GM21825 (cell line): ENCODE measurements around the gene NPHS2.

Source experiments
- ATAC-seq: cut with Tn5 transposase; IDR thresholded peaks from one replicate; pipeline ENCODE4 v1.9.1; 2021; ENCODE audit warnings: mild to moderate bottlenecking, moderate library complexity; ENCODE audit not compliant: unreplicated experiment

The NPHS2 gene

GRCh38 chr1:179575497-179576314 lies at the start of gene NPHS2:
Gene NPHS2, minus strand, starts transcription at chr1:179575948. Its CDS starts 84 bp downstream, at chr1:179575864.
- no peak for ATAC-seq

- ATAC-seq = no peak
Measured at GRCh38 chr1:179612361-179612760, 36.6 kb upstream of the NPHS2 start.

DNA sequence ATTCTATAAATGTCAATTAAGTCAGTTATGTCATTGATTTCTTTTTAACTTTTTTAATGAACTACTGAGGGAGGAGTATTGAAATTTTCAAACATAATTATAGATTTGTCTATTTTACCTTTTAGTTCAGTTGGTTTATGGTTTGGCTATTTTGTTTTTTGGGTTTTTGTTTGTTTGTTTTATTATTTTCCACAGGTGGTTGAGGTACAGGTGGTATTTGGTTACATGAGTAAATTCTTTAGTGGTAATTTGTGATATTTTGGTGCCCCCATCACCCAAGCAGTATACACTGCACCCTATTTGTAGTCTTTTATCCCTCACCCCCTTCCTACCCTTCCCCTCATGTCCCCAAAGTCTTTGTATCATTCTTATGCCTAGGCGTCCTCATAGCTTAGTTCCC lies 25.3 kb upstream of the NPHS2 start:
- ATAC-seq = no peak

- ATAC-seq = no peak
Measured at GRCh38 chr1:179599623-179600249, 24.0 kb upstream of the NPHS2 start.

DNA sequence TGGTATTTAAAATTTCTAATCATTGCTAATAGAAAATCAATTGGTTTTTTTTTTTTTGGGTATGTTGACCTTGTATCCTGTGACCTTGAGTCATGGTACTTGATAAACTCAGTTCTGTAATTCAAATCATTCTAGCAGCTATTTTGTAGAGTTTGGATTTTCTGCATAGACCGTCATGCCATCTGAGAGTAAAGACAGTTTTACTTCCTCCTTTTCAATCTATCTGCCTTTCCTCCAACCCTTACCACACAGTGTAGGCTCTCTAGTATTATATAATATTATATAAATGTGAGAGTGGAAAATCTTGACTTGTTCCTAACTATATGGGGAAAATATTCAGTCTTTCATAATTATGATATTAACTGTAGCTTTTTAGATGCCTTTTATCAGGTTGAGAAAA lies 22.9 kb upstream of the NPHS2 start:
- no peak for ATAC-seq

GRCh38 chr1:179591592-179592580 lies 16.1 kb upstream of the NPHS2 start, which contains the start of gene TDRD5:
Gene TDRD5, plus strand, starts transcription at chr1:179591832. Its CDS starts 784 bp downstream, at chr1:179592616.
- no peak for ATAC-seq

DNA sequence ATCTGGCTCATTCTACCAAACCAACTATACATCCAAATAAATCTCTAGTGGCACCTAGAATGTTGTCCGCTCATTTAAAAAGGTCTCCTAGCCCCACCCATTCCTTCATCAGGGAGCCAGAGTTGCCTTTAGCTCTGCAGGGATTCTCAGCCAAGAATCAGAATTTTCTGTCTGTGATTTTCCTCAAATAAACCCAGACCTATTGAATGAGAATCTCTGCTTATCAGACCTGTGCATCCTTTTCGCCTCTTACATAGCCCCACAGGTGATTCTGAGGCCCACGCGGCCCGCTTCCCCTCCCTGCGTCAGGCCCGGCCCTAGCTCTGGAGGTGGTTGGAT lies 15.5 kb upstream of the NPHS2 start:
- no peak for ATAC-seq

DNA sequence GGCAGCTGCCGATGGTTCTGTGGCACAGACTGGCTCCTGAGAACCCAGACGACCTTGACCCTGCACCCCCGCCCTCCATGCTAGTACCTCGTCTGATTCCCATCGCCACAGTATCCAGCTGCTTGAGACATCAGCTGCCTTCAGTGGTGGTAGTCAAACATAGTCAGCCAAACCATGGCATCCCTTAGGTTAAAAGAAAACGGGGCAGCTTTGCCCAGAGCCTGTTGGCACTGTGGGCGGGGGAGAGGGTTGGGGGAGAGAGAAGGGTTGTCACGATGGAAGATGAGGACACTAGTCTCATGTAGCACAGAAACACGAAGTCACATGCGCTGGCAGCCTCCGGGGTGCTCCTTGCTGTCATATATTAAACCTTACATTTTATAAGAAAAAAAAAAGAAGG lies 14.9 kb upstream of the NPHS2 start:
- no peak for ATAC-seq

- ATAC-seq = no peak
Measured at GRCh38 chr1:179589509-179589908, 13.8 kb upstream of the NPHS2 start.

DNA sequence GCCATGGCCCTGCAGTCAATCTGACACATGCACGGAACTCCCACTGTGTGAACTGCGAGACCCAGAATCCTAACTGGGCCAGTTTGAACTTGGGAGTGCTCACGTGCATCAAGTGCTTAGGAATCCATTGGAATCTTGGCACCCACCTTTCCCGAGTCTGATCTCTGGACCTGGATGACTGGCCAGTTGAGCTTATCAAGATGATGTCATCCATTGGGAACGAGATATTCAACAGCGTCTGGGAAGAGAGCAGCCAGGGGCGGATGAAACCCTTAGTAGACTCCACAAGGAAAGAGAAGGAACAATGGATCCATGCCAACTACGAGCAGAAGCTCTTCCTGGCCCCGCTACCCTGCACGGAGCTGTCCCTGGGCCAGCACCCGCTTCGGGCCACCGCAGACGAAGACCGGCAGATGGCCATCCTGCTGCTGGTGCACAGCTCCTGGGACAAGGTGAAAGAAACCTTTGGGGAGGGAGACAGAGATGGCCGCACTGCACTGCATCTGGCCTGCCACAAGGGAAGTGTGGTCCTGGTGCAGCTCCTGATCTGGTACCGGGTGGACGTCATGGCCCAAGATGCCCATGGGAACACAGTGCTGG lies 12.8 kb upstream of the NPHS2 start:
- ATAC-seq = no peak

- ATAC-seq = no peak
Measured at GRCh38 chr1:179587336-179587735, 11.6 kb upstream of the NPHS2 start.

DNA sequence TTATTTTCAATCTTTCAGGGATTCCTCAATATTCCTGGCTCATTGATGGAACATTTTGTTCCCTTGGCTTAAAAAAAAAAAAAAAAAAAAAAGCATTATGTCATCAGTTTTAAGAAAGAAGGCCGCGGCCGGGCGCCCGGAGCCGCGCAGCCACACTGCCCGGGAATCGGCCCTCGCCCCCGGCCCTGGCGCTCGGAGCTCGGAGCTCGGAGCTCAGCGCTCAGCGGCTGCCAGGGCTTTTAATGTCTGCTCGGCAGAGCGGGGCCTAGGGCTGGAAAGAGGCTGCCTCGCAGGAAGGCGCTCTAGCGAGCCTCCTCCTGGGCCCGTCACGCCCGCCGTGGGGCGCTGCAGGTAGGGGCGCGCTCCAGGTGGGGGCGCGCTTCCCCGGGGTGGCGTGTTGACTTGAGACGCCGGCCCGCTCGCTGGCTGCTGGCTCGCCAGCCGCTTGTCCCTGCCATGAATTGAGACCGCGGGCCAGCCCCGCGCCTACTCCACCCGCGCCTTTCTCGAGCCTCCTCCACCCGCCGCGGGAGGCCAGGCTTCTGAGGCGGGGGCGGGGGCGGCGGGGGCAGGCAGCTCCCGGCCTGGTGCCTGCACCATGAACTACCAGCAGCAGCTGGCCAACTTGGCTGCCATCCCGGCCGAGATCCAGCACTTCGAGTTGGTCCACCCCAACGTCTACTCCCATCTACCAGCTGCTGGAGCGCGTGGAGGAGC lies 10.5 kb upstream of the NPHS2 start:
- no peak for ATAC-seq

GRCh38 chr1:179583771-179584320 lies 8.1 kb upstream of the NPHS2 start:
- ATAC-seq = no peak

DNA sequence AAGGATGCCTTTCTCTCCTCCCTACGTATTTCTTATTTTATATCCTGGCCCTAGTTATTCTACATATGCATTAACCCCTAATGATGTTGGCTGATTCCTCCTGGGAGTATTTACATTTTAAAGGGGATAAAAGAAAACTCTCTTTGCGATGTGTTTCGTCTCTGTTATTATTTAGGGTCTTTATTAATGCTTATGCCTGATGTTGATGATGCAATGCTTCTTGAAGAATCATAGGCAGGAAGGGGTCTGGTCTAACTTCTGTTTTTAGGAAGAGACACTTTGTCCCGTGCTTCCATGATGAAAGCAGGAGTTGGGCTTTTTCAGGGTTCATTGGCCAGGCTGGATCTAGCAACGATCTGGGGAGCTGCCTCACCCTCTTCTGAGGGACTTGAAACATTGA lies 761 bp upstream of the NPHS2 start:
- no peak for ATAC-seq

- ATAC-seq = no peak
Measured at GRCh38 chr1:179558078-179558477, 17.7 kb downstream of the NPHS2 start.

- no peak for ATAC-seq
Measured at GRCh38 chr1:179554427-179554826, 21.3 kb downstream of the NPHS2 start.

DNA sequence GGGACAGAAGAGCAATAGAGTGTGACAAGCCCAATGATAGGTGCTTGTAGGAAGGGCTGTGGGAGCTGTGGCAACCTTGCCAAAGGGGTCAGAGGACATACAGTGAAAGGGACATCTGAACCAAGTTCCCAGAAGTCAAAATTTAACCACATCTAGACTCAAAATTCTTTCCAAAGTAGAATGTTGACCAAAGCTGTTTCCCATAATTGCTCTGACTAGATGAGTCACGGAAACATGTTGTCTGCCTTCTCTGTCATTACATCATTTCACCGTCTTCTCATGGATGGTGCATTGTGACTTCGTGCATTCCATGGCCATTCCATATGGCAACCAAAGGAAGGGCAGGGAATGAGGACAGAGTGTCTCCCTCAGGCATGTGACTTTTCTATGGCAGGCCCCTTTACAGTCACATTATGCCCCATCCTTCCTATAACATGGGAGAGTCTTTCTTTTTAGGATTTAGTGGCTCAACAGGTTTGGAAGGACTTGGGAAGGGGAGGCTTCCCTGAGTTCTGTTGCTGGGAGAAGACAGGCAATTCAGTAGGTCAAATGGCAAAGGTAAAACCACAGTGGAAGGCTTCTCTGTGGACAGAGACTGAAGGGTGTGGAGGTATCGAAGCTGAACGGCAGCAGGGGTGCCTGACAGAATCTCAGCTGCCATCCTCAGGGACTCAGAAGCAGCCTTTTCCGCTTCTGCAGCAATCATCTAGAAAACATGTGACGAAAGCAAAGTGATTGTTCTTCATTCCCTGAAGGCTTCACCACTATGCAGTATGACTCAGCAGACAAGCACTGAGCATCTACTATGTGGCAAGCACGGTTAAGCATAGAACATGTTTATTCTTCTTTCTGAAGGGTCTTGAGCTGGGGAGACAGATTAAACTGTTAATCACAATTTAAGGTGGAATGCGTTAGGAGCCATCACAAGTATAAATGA lies 24.7 kb downstream of the NPHS2 start:
- no peak for ATAC-seq

DNA sequence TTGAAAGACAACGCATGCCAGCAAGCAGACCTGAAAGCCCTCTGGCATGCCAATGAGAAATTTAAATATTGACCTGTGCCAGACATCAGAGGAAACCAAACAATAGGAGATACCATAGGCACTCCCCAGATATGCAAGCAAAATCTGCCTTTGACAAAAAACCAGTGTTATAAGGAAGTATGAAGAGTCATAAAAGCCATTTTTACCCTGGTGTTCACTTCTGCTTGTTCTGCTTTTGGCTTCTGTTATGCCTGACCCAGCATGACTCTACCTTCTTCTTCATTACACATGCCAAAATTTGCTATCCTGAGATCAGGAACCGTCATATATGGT lies 26.4 kb downstream of the NPHS2 start:
- no peak for ATAC-seq
